GM06990 (cell line): ENCODE data around the gene FAM83G.

Experiments
- DNase-seq: peaks from one replicate; pipeline ENCODE4 v3.0.0-alpha.2; 2011; ENCODE audit not compliant: insufficient read length; ENCODE audit errors: extremely low read depth
- H3K27me3 ChIP-seq: replicated peaks from 2 replicates; pipeline ENCODE4 v1.6.0; 2011; ENCODE audit warnings: low read length; ENCODE audit not compliant: control insufficient read depth, insufficient read depth
- H3K36me3 ChIP-seq: 2 replicates; pipeline ENCODE4 v1.5.1; 2011; ENCODE audit warnings: low read length; ENCODE audit not compliant: control insufficient read depth, insufficient read depth
- H3K4me3 ChIP-seq: replicated peaks from 2 replicates; pipeline ENCODE4 v1.5.1; 2011; ENCODE audit warnings: low read depth, mild to moderate bottlenecking, control low read depth, low read length
- TF ChIP-seq, protein P1 (sequence below): IDR thresholded peaks from 2 replicates; pipeline ENCODE4 v1.5.1; 2011; ENCODE audit warnings: low read length, control low read depth, mild to moderate bottlenecking, inconsistent platforms; ENCODE audit not compliant: insufficient read depth, poor library complexity, severe bottlenecking

Gene FAM83G

DNA sequence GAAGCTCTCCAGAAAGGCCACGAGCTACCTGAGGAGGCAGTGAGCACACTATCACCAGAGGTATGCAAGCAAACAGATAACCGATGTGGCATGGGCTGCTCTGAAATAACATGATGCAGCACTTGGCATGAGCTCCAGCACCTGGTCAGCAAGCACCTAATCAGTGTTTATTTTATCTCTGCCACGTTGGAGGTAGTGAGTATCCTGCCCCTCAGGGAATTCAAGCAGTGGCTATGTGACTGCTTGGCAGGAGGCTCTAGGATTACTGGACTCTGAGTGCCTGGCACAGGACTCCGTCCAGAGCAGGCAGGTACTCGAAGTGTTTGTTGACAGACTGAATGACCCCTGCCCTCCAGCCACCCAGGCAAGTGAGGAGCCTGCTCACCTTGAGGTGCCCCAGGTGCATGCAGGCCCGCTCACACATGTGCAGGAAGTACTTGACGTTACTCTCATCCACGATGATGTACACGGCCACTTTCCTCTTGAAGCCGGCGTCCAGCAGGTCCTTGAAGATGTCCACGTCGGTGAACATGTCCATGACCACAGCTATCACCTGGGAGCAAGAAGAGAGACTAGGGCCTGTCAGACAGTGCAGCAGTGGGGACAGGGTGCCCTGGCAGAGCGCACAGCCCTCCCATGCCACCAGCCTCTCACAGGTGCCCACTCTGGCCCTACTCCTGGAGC is 16.6 kb downstream of the FAM83G start:
- H3K36me3 ChIP-seq, result peaks cover 16% of the 10 kb centered on the region
- H3K27me3 ChIP-seq, result no peaks in the 10 kb centered on the region
- TF ChIP-seq, protein P1, sequence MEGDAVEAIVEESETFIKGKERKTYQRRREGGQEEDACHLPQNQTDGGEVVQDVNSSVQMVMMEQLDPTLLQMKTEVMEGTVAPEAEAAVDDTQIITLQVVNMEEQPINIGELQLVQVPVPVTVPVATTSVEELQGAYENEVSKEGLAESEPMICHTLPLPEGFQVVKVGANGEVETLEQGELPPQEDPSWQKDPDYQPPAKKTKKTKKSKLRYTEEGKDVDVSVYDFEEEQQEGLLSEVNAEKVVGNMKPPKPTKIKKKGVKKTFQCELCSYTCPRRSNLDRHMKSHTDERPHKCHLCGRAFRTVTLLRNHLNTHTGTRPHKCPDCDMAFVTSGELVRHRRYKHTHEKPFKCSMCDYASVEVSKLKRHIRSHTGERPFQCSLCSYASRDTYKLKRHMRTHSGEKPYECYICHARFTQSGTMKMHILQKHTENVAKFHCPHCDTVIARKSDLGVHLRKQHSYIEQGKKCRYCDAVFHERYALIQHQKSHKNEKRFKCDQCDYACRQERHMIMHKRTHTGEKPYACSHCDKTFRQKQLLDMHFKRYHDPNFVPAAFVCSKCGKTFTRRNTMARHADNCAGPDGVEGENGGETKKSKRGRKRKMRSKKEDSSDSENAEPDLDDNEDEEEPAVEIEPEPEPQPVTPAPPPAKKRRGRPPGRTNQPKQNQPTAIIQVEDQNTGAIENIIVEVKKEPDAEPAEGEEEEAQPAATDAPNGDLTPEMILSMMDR, result no peak
- H3K4me3 ChIP-seq, result no peak overlapping the region
- DNase-seq, result no peak

DNA sequence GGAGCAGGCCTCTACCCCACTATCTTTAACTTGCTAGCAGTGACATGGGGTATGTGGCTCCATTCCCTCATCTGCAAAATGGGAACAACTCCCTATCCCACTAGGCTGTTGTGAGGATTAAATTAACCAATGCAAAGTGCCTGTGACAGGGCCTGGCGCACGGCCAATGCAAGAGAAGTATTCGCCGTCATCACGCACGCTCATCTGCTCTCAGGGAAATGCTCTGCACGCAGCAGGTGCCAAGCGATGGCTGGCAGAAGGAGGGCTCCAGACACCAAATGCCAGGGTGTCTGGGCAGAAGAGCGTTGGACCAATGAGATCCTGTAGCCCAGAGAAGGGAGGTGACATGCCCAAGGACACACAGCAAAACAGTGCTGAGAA is 17.3 kb downstream of the FAM83G start:
- no peak for DNase-seq
- H3K4me3 ChIP-seq, result no peak overlapping the region
- TF ChIP-seq, protein P1, result no peak
- peaks cover 14% of the 10 kb centered on the region for H3K36me3 ChIP-seq
- H3K27me3 ChIP-seq, result no peaks in the 10 kb centered on the region

DNA sequence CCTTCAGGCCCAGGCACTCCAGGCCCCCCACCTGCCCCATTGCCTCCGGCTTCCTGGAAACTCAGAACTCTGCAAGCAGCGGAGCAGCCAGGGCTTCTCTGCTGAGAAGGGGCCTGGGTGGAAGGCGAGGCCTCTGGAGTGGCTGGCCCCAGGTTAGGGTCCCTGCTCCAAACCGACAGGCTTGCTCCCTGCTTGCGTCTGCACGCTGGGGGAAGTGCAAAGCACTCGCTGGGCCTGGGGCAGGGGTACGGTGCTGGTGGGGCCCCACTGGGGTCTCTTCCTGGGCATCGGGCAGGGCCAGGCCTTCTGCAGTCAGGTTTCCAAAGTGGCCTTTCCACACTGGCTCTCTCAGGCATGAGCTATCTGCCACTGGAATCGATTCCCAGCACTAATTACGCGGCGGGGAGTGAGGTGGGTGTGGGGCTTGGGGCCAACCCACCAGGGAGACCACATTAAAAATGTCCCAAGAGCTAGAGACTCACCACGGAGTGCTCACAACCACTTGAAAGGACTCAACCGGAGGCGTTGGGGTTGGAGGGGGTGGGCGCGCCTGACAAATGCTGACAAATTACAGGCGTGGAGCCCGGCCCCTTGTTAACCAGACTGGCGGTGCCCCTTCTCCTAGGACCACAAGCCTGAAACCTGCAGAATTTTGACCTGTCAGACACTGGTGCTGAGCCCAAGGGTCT is 17.9 kb downstream of the FAM83G start:
- TF ChIP-seq, protein P1, result no peak
- Histone ChIP-seq H3K36me3 (peaks cover 14% of the 10 kb centered on the region), H3K27me3 (no peaks in the 10 kb centered on the region), H3K4me3 (no peak overlapping the region)
- DNase-seq, result no peak

GRCh38 chr17:18985475-18985874 is 19.1 kb downstream of the FAM83G start:
- H3K36me3 ChIP-seq, result peaks cover 14% of the 10 kb centered on the region
- TF ChIP-seq, protein P1, result no peak
- no peak for DNase-seq
- H3K4me3 ChIP-seq, result no peak overlapping the region
- H3K27me3 ChIP-seq, result no peaks in the 10 kb centered on the region

DNA sequence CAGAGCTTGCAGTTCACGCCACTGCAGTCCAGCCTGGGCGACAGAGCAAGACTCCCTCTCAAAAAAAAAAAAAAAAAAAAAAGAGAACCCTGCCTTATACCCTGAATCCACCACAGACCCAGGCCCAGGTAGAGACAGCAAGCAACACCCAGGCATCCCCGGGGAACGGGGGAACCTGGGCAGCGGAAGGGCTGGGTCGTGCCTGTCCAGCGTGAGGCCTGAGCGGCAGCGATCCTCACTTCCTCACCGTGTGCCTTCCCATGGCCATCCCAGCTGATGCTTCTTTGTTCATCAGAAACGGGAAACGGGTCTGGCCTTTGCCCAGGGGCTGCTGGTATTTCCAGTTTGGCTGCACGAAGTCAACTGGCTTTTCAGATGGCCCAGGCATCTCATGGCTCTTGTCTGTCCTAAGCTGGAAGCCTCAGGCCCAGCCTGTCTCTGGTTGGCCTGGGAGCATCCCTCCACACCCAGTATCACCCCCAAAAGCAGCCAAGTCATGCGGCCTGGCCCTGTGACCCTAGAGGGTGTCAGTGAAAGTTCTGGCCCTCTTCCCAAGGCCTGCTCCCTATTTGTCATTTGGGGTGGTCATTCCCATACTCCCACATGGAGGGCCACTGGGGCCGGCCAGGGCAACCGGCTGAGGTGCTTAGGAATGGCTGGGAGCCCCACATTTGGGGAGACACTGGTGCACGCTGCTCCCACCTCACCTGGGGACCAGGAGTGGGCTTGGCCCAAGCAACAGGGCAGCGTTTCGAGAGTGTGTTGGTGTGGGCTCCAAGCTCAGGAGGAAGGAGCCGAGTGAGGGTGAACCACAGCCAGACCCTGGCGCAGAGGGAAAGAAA is 20.1 kb downstream of the FAM83G start:
- TF ChIP-seq, protein P1, result no peak
- H3K36me3 ChIP-seq, result peaks cover 11% of the 10 kb centered on the region

More for the DNA sequence above, 20.1 kb downstream of the FAM83G start:
- DNase-seq, result no peak
- Histone ChIP-seq H3K4me3 (no peak overlapping the region), H3K27me3 (no peaks in the 10 kb centered on the region)
